ENCODE data around the gene TFRC. TPM values are rescaled to one million over a fixed set of nuclear protein-coding genes. Genes with fewer than 3 reads are reported as not detected.
"Not testable (repeated sequence)": the region's sequence is repeated elsewhere in the genome, so short reads cannot be mapped to it uniquely, and the experiment has no call there.

TFRC gene
- total RNA-seq, 1 donor from 2014 or later, result 87.7 TPM

DNA sequence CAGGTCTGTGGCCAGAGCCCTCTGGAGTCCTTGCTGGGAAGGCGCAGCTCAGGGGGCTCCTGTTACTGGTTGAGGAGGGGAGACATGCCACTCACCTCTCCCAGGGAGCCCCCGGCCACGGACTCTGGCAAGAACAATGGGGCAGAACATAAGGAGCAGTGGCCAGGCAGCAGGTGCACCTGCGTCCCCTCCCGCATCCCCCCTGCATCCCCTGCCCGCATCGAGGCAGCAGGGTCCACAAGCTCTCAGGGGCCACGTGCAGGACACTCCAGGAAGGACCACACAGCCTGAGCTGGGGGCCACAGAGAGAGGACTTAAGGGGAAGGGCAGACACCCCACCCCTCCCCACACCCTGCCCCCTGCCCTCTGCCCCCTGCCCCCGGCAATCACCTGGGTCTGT, 73.0 kb downstream of the TFRC start:
- no peak overlapping the region for H3K4me2 ChIP-seq
- Mint-ChIP-seq H3K27me3 (ENCODE audit: insufficient read depth, low read depth) (peaks cover 2% of the 10 kb centered on the region), H3K36me3 (no peaks in the 10 kb centered on the region), H3K4me3 (no peak overlapping the region), H3K4me1 (no peaks in the 10 kb centered on the region), H3K9me3 (peaks cover 5% of the 10 kb centered on the region), H3K27ac (no peak overlapping the region)
- no peak for DNase-seq (ENCODE audit: low spot score)
- no peaks in the 10 kb centered on the region for H3K9me3 ChIP-seq (ENCODE audit: low read depth)
- H3F3A ChIP-seq (ENCODE audit: low read depth), result no peaks in the 10 kb centered on the region
- no peak overlapping the region for H3K27ac ChIP-seq
- no peaks in the 10 kb centered on the region for H3K79me2 ChIP-seq (ENCODE audit: low read depth)
- no peaks in the 10 kb centered on the region for H3K36me3 ChIP-seq
- no peak overlapping the region for H2AFZ ChIP-seq (replicated peaks)
- H3K4me1 ChIP-seq, result no peaks in the 10 kb centered on the region
- no peaks in the 10 kb centered on the region for H3K27me3 ChIP-seq
- no peaks in the 10 kb centered on the region for H4K20me1 ChIP-seq (ENCODE audit: low read depth)
- no peak overlapping the region for H3K9ac ChIP-seq
- H3K4me3 ChIP-seq, result no peak overlapping the region
- TF ChIP-seq EZH2phosphoT487 (IDR thresholded peaks at IDR 0.05), result no peak
- no peak for TF ChIP-seq EZH2 (IDR thresholded peaks at IDR 0.05)
- TF ChIP-seq, protein P1, sequence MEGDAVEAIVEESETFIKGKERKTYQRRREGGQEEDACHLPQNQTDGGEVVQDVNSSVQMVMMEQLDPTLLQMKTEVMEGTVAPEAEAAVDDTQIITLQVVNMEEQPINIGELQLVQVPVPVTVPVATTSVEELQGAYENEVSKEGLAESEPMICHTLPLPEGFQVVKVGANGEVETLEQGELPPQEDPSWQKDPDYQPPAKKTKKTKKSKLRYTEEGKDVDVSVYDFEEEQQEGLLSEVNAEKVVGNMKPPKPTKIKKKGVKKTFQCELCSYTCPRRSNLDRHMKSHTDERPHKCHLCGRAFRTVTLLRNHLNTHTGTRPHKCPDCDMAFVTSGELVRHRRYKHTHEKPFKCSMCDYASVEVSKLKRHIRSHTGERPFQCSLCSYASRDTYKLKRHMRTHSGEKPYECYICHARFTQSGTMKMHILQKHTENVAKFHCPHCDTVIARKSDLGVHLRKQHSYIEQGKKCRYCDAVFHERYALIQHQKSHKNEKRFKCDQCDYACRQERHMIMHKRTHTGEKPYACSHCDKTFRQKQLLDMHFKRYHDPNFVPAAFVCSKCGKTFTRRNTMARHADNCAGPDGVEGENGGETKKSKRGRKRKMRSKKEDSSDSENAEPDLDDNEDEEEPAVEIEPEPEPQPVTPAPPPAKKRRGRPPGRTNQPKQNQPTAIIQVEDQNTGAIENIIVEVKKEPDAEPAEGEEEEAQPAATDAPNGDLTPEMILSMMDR (IDR thresholded peaks at IDR 0.05), result no peak

DNA sequence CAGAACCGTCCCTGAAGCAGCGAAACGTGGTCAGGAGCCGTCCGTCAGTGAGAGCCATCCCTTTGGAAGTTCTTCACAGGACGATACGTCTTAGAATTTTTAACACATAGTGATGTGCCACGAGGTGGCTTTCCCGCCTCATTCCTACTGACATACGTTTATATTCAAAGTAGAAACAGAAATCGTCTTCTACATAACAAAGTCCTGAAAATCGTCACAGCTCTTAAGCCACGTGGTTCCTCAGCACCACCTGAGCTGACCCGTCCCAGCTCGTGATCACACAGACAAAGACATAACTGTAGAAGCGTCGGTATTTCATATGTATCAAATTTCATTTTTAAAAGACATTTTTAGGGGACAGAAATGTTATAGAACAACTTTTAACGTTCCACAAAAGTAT, 73.5 kb downstream of the TFRC start:
- H3K4me3 Mint-ChIP-seq, result no peak overlapping the region
- H3K27me3 ChIP-seq, result no peaks in the 10 kb centered on the region
- no peak overlapping the region for H3K9ac ChIP-seq
- DNase-seq (ENCODE audit: low spot score), result no peak
- no peak overlapping the region for H2AFZ ChIP-seq (replicated peaks)
- H3K27me3 Mint-ChIP-seq (ENCODE audit: insufficient read depth, low read depth), result peaks cover 2% of the 10 kb centered on the region
- H4K20me1 ChIP-seq (ENCODE audit: low read depth), result no peaks in the 10 kb centered on the region
- no peaks in the 10 kb centered on the region for H3K4me1 Mint-ChIP-seq
- peaks cover 5% of the 10 kb centered on the region for H3K9me3 Mint-ChIP-seq
- H3F3A ChIP-seq (ENCODE audit: low read depth), result no peaks in the 10 kb centered on the region
- H3K4me2 ChIP-seq, result no peak overlapping the region
- H3K36me3 ChIP-seq, result no peaks in the 10 kb centered on the region
- H3K4me3 ChIP-seq, result no peak overlapping the region
- no peaks in the 10 kb centered on the region for H3K79me2 ChIP-seq (ENCODE audit: low read depth)
- H3K4me1 ChIP-seq, result no peaks in the 10 kb centered on the region
- no peaks in the 10 kb centered on the region for H3K9me3 ChIP-seq (ENCODE audit: low read depth)
- no peak overlapping the region for H3K27ac ChIP-seq
- H3K27ac Mint-ChIP-seq, result no peak overlapping the region
- TF ChIP-seq, protein P1 (IDR thresholded peaks at IDR 0.05), result no peak
- TF ChIP-seq EZH2 (IDR thresholded peaks at IDR 0.05) (no peak), EZH2phosphoT487 (IDR thresholded peaks at IDR 0.05) (no peak)
- H3K36me3 Mint-ChIP-seq, result no peaks in the 10 kb centered on the region

DNA sequence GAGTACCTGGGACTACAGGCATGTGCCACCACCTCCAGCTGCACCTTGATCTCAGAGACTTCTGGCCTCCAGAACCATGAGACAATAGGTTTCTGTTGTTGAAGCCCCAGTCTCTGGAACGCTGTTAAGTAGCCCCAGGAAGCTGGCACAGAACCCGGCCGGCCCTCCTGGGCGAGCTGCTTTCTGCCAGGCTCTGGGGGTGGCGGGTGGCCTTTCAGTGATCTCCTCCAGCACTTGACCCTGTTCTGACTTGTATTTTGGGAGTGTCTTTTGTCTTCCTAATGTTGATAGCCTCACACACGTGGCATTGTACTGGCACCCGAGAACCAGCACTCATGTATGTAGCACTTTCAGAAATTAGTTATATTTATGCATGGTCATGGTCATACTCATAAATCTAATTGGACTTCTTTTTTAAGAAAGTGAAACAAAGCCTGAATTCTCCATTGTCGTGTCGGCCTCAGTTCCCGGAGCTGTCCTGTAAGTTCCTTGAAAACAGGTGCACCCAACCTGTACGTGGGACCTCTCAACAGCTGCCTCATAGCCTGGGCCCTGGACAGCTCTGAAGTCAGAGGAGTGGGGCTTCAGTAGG, 74.0 kb downstream of the TFRC start:
- TF ChIP-seq, protein P1 (IDR thresholded peaks at IDR 0.05), result no peak
- TF ChIP-seq EZH2 (IDR thresholded peaks at IDR 0.05) (no peak), EZH2phosphoT487 (IDR thresholded peaks at IDR 0.05) (no peak)
- Histone ChIP-seq H3F3A (ENCODE audit: low read depth) (no peaks in the 10 kb centered on the region), H3K4me1 (no peaks in the 10 kb centered on the region), H3K4me2 (no peak overlapping the region), H3K9me3 (ENCODE audit: low read depth) (no peaks in the 10 kb centered on the region), H3K36me3 (no peaks in the 10 kb centered on the region), H3K27me3 (no peaks in the 10 kb centered on the region), H2AFZ (replicated peaks) (no peak overlapping the region), H3K9ac (no peak overlapping the region), H3K27ac (no peak overlapping the region), H3K79me2 (ENCODE audit: low read depth) (no peaks in the 10 kb centered on the region), H3K4me3 (no peak overlapping the region), H4K20me1 (ENCODE audit: low read depth) (no peaks in the 10 kb centered on the region)
- peaks cover 2% of the 10 kb centered on the region for H3K27me3 Mint-ChIP-seq (ENCODE audit: insufficient read depth, low read depth)
- H3K27ac Mint-ChIP-seq, result no peak overlapping the region
- H3K4me1 Mint-ChIP-seq, result no peaks in the 10 kb centered on the region
- no peaks in the 10 kb centered on the region for H3K36me3 Mint-ChIP-seq
- no peak for DNase-seq (ENCODE audit: low spot score)
- peaks cover 5% of the 10 kb centered on the region for H3K9me3 Mint-ChIP-seq
- H3K4me3 Mint-ChIP-seq, result no peak overlapping the region

DNA sequence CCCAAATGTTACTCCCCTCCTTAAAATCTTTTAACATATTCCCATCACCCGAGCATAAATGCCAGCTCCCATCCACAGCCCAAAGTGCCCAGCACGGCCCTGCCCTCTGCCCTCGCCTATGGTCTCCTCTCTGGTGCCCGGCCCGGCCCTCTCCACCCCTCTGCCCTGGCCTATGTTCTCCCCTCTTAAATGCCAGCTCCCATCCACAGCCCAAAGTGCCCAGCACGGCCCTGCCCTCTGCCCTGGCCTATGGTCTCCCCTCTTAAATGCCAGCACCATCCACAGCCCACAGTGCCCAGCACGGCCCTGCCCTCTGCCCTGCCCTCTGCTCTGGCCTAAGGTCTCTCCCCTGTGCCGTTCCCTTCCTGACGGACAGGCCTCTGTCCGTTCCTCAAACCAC, 76.6 kb downstream of the TFRC start:
- H3K27ac ChIP-seq; H3K9me3 Mint-ChIP-seq; H3K27me3 Mint-ChIP-seq (ENCODE audit: insufficient read depth, low read depth); H3K9ac ChIP-seq; DNase-seq (ENCODE audit: low spot score); H3K27ac Mint-ChIP-seq; H3K4me2 ChIP-seq; H3K36me3 Mint-ChIP-seq; H3K79me2 ChIP-seq (ENCODE audit: low read depth); H3K9me3 ChIP-seq (ENCODE audit: low read depth); H2AFZ ChIP-seq (replicated peaks); H3F3A ChIP-seq (ENCODE audit: low read depth); H3K4me3 ChIP-seq; H3K4me3 Mint-ChIP-seq; H3K36me3 ChIP-seq; H3K27me3 ChIP-seq; H3K4me1 Mint-ChIP-seq; H4K20me1 ChIP-seq (ENCODE audit: low read depth); H3K4me1 ChIP-seq: not testable (repeated sequence)

DNA sequence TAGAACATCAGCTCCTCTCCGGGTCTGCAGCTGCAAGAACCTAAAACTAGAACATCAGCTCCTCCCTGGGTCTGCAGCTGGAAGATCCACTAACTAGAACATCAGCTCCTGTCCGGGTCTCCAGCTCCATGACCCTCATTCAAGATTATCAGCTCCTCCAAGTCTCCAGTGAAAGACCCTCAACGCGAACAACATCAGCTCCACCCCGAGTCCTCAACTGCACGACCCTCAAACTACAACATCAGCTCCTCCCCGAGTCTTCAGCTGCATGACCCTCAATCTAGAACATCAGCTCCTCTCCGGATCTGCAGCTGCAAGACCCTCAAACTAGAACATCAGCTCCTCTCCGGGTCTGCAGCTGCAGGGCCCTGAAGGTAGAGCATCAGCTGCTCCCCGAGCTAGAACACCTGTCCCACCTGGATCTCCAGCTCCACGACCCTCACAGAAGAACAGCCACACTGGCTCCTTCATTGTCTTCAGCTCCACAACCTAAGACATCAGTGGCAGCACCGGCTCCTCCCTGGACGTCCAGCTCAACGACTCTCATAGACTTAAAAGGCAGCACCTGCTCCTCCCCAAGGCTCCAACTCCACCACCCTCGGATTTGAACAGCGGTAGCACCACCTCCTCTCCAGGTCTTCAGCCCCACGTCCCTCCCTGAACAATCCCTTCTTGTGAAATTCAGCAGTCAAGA, 77.4 kb downstream of the TFRC start:
- DNase-seq (ENCODE audit: low spot score); H3K4me1 ChIP-seq; H3K36me3 Mint-ChIP-seq; H3K4me2 ChIP-seq; H3K27ac Mint-ChIP-seq; H3K79me2 ChIP-seq (ENCODE audit: low read depth); H3K27me3 ChIP-seq; H3K4me1 Mint-ChIP-seq; H3K36me3 ChIP-seq; H3K9me3 Mint-ChIP-seq; H3K27ac ChIP-seq; H4K20me1 ChIP-seq (ENCODE audit: low read depth); H3K4me3 ChIP-seq; H2AFZ ChIP-seq (replicated peaks); H3F3A ChIP-seq (ENCODE audit: low read depth); H3K4me3 Mint-ChIP-seq; H3K9ac ChIP-seq; H3K9me3 ChIP-seq (ENCODE audit: low read depth); H3K27me3 Mint-ChIP-seq (ENCODE audit: insufficient read depth, low read depth): not testable (repeated sequence)
